ENCODE results near the gene HACD3. TPM values are rescaled to one million over a fixed set of nuclear protein-coding genes. Genes with fewer than 3 reads are reported as not detected.

HACD3 gene
- total and polyA plus RNA-seq, 2 donors (not counting 1 experiment from before 2014, with no cell fraction given), result 4.5 to 18.8 TPM

GRCh38 chr15:65516997-65517865 lies 13.0 kb upstream of the HACD3 start, which contains the start of gene DPP8:
TSS of gene DPP8 (minus strand) at chr15:65517689. CDS start at chr15:65512553, 5,136 bp downstream.
- TF ChIP-seq EZH2 (IDR thresholded peaks at IDR 0.05; ENCODE audit: borderline replicate concordance, insufficient read depth, low read depth, low read length, poor library complexity, severe bottlenecking), result no peak
- peak; percentile 90 for TF ChIP-seq CTCF (IDR thresholded peaks at IDR 0.05)
- ATAC-seq (ENCODE audit: low read depth) (peak; percentile 94), DNase-seq (peak; percentile 95)
- Histone ChIP-seq H3K27ac (ENCODE audit: low read length in 2 of 2) (peak within 1 kb of the TSS; percentile 77 to 89), H3K9me3 (ENCODE audit: control extremely low read depth in 1 of 3, control insufficient read depth in 2 of 3, insufficient read depth in 1 of 3, low read length in 2 of 3) (no peaks in the 10 kb centered on the region), H3K4me1 (ENCODE audit: control insufficient read depth in 2 of 2, insufficient read depth in 2 of 2, low read length in 2 of 2) (peaks cover 14 to 15% of the 10 kb centered on the region in 2 donors), H3K27me3 (replicated peaks in 1 of 4; ENCODE audit: control extremely low read depth in 1 of 4, control insufficient read depth in 3 of 4, insufficient read depth in 4 of 4, low read length in 3 of 4) (no peaks in the 10 kb centered on the region), H3K36me3 (replicated peaks in 1 of 2; ENCODE audit: control extremely low read depth in 1 of 2, control insufficient read depth in 1 of 2, extremely low read depth in 1 of 2, insufficient read depth in 2 of 2, low read length in 1 of 2) (peaks cover 6 to 21% of the 10 kb centered on the region in 2 experiments), H2AFZ (ENCODE audit: insufficient read depth, low read depth, low read length, poor library complexity, severe bottlenecking) (peak within 1 kb of the TSS; percentile 93), H3K9ac (ENCODE audit: low read length) (peak within 1 kb of the TSS; percentile 85), H3K4me3 (ENCODE audit: control extremely low read depth in 1 of 5, extremely low read depth in 1 of 5, insufficient read depth in 1 of 5, low read depth in 2 of 5, low read length in 4 of 5) (peak within 1 kb of the TSS; percentile 87 to 99 (median 92)), H4K20me1 (ENCODE audit: control insufficient read depth, insufficient read depth, low read length, poor library complexity, severe bottlenecking) (peaks cover 41% of the 10 kb centered on the region), H3K4me2 (replicated peaks; ENCODE audit: low read depth, low read length, poor library complexity, severe bottlenecking) (peak within 1 kb of the TSS; percentile 82), H3K79me2 (ENCODE audit: control insufficient read depth, insufficient read depth, low read length) (peaks cover 32% of the 10 kb centered on the region)
- CTCF ChIA-PET, result interaction anchor here (0.6 to 1.1 kb wide), 4 partner anchors 27 to 352 kb away, joined by 3 to 4 read pairs (median 3); no protein-coding TSS in a partner anchor
- no peaks in the 10 kb centered on the region for H3K27me3 Mint-ChIP-seq
- POLR2A ChIA-PET, result interaction anchor here (0.6 to 1.5 kb wide), 12 partner anchors 9 to 964 kb away, joined by 3 to 16 read pairs (median 4); partner anchors contain the start of genes HACD3 and RAB11A
- peaks cover 34% of the 10 kb centered on the region for H3K4me1 Mint-ChIP-seq
- under 1% methylated on average over 75 of the region's 75 CpGs for WGBS (ENCODE audit: insufficient coverage)
- H3K9me3 Mint-ChIP-seq (ENCODE audit: insufficient read depth), result peaks cover 2% of the 10 kb centered on the region
- peak within 1 kb of the TSS; percentile 95 for H3K4me3 Mint-ChIP-seq
- intact Hi-C loops (cut with micrococcal nuclease), result loop anchor here (1.0 kb wide), 4 partner anchors 94 to 869 kb away; partner anchors contain the start of genes CLPX, INTS14, MAP2K1 and RAB11A
- peak within 1 kb of the TSS; percentile 89 for H3K27ac Mint-ChIP-seq

All from B cell (primary cell).